Hindlimb muscle (tissue), 1 donor: Measurements from ENCODE around the gene SPDL1. TPM values are rescaled to one million over a fixed set of nuclear protein-coding genes. Genes with fewer than 3 reads are reported as not detected.

ENCODE experiments used
- DNase-seq: peaks from one replicate; pipeline ENCODE4 v3.0.0-alpha.2; 2013
- polyA plus RNA-seq: library from polyadenylated mRNA; unstranded; fragments of 120-200 nt; gene quantifications from one replicate; pipeline ENCODE4 v1.2.1, GENCODE V29; 2013; ENCODE audit not compliant: insufficient read length

SPDL1 gene, protein sequence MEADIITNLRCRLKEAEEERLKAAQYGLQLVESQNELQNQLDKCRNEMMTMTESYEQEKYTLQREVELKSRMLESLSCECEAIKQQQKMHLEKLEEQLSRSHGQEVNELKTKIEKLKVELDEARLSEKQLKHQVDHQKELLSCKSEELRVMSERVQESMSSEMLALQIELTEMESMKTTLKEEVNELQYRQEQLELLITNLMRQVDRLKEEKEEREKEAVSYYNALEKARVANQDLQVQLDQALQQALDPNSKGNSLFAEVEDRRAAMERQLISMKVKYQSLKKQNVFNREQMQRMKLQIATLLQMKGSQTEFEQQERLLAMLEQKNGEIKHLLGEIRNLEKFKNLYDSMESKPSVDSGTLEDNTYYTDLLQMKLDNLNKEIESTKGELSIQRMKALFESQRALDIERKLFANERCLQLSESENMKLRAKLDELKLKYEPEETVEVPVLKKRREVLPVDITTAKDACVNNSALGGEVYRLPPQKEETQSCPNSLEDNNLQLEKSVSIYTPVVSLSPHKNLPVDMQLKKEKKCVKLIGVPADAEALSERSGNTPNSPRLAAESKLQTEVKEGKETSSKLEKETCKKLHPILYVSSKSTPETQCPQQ
- polyA plus RNA-seq: 16.1 TPM

DNA sequence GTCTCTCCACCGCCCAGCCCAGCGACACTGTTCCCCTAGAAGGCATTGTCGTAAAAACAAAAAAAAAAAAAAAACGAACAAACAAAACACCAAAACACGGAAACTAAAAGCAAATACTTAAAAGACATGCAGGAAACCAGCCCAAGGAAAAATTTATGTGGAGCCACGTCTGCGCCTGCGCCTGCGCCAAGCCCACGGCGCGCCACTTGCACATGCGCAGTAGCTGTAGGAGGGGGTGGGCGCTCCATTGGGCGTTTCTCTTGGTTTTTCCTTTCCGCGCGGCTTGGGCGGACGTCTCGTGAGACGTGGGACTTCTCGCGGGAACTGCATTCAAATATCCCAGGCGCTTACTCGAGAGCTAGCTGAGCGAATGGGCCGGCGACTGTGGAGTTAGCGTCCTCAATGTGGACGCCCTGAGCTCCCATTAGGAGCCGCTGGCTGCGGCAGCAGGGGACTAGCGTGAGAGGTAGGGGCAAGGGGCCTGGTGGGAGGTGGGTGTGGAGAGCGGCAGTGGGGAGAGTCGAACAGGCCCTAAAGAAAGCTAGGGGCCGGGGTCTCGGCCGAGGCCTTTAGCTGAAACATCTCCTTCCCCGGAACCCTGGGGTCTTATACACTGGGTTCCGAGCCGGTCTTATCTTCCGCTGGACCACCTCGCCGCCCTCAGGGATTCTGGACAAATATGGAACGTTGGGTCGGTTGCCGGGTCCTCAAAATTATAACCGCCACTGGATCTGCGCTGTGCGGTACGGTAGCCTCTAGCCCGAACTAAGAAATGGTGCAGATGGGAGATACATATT, at the start of gene SPDL1:
Gene SPDL1, plus strand, starts transcription at position 350 of the 797 bp plus-strand sequence. CDS start 4,644 bp downstream, outside the sequence.
- peak; percentile 97 for DNase-seq

DNA sequence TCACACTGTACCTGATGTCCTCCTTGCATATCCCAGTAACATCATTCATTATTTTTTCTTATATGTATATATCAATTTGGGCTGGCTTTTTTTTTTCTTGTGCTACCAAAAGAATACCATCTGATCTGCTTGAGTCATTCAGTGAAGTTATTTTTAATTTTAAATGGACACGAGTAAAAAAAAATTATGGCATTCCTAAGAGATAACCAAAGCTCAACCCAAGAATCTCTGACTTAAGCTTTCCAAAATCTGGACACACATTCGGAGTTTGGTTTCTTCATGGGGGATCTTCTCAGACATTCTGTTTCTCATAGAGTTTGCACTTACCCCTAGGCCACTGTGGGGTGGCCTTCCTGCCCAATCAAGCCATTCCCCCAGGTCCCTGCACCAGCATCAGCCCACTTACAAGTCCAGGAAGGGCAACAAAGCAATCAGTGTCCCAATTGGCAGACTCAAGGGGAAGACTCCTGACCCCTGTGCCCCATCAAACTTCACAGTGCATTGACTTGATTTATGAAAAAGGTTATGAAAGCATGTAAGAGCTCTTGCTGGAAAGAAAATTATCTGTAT, 49.2 kb upstream of the SPDL1 start:
- DNase-seq: no peak

DNA sequence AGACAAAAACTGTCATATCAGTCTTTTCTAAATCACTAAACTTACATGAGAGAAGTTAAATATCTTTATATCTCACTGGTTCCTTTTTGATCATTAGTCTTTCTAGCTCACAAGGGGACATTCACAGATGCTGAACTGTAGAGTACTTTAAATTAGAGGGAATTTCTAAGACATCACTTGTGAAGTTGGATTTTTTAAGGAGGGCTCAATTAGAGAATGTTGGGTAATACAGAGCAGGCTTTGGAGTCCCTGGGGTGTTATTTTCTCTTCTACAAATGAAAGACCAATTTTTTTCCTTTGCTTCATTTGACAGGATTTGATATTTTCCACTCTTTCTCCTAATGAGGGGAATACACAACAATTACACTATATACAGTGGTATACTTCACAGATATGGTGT, 48.6 kb upstream of the SPDL1 start:
- no peak for DNase-seq

DNA sequence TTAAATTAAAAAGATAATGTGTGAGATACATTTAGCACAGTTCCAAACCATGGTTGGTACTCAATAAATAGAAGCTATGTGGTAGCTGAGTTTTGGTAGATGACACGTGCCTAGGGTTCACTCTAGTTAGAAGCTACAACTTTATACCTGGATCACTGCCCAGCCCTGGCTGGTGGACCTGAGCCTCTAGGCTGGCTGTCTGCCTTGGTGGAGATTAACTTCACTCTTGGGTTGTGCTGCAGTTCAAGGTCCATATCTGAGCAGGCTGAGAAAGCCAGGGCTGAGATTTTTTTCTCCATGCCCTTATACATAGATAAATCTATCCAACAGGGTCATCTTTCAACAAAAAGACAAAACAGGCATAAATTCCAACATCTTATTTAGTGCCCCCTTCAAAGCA, 44.6 kb upstream of the SPDL1 start:
- no peak for DNase-seq

DNA sequence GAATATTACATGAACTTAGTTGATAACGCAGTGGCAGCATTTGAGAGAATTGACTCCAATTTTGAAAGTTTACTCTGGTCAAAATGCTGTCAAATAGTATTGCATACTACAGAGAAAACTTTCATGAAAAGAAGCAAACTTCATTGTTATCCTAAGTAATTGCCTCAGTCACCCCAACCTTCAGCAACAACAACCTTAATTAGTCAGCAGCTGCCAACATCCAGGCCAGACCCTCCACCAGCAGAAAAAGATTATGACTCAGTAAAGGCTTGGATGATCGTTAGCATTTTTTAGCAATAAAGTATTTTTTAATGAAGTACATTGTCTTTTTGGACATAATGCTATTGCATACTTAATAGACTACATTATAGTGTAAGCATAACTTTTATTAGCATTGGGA, 40.8 kb upstream of the SPDL1 start:
- DNase-seq: no peak

DNA sequence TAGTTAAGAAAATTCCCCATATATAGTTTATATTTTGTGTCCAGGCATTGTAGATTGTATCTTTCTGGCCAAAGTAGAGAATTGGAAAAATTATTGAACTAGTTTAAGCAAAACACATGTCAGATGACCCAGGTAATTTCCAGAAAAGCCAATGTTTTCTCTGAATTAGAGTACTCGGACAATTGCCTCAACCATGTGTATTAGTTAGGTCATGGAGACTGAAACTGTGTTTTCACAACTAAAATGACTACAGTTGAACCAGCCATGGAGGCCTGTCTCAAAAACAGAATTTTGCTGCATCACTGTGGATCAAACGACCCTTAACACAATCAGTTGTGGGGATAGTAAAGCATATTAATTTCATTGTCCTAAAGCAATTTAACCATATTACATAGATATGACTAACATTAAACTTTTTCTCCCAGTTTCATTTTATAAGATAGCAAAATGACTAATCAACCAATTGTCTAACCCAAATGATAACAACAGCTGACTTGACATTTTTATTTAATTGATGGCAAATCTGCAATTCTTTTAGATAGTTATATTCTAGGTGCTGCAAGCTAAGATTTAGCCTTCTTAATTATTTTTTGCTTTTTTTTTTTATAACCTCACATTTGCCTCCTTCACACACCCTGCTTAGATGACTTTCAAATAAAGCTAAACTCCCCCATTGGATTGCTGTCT, 39.2 kb upstream of the SPDL1 start:
- no peak for DNase-seq

DNA sequence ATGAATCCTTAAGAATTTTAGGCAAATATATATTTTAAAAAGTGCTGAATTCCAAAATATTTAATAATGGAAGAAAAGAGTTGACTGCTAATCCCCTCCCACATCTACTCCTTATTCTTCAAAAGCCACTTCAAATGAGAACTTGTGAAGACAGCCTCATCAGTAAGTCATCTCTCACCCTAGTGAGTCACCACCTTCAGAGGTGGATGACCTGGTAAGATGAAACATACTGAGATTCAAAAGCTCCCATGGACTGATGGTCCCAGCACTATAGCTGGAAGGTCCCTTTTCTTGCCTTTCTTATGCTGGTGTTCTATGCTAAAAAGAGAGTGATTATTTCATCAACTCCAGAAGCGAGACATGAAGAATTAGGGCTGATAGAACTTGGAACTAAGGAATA, 37.8 kb upstream of the SPDL1 start:
- no peak for DNase-seq

DNA sequence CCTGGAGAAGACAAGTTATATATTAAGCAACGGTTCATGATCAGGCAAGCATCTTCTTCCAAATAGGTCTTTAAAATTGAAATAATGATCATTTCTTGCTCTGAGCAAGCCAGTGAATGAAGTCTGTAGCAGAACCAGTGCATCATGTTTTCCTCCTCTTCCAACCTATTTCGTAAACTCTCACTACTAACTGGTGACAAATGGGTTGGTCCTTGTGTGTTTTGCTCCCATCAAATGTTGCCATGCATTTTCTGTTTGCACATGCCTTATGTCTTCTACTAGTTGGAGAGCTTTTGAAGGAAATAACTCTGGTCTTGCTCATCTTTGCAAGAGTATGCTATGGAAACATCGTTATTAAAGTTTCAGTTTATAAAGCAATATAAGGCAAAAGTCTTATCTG, 37.2 kb upstream of the SPDL1 start:
- DNase-seq: no peak

DNA sequence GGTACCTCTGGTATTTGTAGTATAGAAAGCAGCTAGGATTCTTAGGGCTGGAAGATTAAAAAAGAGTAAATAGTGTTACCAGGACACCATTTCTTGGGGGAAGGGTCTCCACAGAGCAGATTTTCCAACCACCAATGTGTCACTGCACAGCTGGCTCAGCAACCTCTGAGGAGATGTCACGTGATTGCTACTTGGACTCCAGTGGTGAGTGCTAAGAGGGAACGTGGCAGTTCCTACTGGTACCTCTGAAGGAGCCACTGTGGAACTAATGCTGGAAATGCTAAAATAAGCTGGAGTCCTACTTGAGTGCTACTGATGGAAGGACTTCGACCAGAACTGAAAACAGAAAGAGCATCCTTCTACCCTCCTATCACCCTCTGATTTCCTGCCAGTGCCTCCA, 36.1 kb upstream of the SPDL1 start:
- DNase-seq: peak; percentile 11

DNA sequence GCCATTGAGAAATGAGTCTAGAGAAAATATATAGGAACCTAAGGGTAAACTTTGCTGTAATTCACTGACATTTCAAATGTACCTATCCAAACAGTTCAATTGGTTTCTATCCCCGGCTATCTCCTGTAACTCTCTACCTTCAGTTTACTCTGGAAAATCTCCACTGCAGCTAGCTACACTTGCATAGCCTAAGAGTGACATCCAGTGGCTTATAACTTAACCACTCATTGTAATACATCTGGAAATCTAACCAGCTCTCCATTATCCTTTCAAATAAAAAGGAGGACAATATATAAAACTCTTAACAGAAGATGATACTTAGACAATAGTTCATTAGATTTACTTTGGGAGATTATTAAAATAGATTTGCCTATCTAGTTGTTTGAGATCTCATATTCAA, 35.3 kb upstream of the SPDL1 start:
- peak; percentile 26 for DNase-seq

DNA sequence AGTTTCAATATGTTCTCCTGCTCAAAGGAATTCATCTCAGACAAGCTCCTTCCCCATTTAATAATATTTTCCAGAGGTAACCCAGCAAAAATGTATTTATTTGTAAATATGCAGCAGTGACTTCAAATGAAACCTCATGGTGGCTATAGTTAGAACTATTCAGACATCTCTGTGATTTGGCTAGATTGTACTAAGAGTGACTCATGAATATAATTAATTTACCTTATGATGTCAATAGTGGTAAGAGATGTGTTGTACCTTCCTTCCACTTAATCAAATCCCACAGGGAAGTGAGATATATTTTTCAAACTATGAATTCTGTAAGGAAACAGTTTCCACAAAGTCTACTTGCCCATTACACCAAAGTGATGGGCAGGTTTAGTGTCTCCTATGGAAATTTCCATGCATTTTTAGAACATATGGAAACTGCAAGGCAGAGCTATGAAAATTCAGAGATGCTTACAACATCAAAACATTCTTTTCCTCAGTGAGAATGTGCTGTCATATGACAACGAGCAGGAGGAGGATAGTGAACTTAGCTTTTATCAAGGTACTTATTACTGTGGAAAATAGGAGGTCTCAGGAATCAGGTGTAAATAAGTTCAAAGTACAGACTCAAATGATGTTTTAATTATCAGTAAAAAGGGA, 34.0 kb upstream of the SPDL1 start:
- no peak for DNase-seq

DNA sequence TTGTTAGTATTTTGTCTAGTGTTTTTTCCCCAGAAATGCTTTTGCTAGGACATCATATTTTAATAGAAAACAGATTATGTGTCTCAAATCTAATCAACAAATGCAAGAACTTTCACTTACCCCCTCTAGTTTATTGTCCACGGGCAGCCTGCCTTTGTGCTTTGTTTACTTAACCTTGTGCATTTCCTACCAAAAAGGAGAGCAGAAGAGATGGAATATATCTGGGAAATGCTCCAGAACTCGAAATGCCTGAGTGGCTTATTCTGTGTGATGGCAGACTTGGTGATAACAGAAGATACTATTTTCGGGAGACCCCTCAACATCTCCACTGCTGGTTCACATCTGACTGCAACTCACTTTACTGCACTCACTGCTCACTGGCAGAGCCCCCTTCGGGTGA, 33.3 kb upstream of the SPDL1 start:
- DNase-seq: no peak

DNA sequence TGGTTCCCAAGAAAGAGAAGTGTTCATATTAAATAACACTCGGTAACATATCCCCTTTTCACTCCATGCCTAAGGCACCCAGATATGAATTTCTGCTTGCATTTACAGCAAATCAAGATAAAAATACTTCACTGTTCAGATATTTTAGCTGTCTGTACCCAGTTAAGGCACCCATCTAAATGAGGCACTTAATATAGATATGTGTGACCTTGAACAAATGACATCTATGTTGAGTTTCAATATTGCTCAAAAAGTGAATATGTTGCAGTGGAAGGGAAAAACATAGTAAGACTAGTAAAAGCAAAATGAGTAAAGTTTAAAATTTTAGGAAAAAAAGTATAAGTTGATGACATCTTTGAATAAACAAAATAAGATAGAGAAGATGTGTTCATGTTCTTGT, 32.4 kb upstream of the SPDL1 start:
- no peak for DNase-seq

DNA sequence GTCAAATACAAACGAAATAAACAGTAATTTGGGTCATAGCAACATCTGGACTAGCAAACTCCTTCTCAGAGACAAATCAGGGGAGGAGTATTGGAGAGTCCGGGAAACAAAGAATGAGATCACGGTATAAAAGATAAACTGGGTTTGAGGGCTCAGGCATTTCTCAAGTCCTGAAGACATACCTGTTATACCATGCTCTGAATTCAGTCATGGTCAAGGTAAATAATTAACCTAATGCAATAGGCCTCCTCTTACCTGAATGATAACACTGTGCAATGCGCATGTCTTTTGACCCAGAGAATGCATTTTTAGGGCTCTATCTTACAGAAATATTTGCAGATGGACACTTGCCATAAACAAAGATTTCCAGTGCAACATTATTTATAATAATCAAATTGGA, 31.9 kb upstream of the SPDL1 start:
- DNase-seq: no peak

DNA sequence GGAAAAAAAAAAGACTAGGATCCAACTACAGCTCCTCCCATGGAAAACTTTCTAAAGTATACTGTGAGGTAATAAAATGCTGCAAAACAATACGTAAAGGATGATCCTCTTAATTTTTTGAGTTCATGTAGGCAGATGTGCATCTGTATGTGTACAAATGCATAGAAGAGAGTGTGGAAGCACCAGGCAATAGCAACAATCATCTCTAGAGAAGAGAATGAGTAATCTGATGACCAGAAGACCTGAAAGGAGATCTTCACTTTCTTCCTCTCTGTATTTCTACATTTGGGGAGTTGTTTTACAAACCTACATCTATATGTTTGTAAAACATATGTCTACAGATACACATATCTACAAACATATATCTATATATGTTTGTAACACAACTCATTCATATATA, 29.3 kb upstream of the SPDL1 start:
- DNase-seq: no peak

DNA sequence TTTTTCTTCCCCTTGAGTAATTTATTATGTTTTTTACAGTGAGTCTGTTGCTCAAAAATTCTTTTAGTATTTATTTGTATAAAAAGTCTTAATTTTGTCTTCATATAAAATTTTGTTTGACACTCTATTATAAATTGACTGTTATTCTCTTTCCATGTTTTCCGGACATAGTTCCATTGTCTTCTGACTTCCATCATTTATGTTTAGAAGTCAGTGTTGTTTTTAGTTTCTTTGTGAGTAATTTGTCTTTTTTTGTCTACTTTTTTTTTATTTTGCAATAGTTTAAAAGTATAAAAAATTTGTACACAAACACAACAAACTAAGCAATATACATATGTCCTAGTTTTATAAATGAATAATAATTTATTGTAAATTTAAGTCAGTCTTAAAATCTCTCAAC, 25.7 kb upstream of the SPDL1 start:
- no peak for DNase-seq

DNA sequence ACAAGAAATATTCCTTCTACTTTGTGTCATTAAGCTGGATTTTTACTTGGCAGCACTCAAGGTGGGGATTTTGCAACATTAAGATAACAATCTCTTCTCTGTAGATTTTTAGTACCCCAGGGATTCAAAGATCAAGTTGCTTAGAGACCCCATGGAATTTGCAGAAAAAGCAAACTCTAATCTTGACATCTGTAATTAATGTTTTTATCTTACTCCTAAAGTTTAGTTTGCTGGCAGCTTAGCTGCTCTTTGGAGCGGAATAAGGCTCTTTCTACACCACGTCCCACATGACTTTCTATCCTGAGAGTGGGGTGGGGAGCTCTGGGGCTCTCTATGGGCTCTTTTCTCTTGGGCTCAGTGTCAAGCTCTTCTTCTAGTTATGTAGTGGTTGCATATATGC, 21.7 kb upstream of the SPDL1 start:
- DNase-seq: no peak

DNA sequence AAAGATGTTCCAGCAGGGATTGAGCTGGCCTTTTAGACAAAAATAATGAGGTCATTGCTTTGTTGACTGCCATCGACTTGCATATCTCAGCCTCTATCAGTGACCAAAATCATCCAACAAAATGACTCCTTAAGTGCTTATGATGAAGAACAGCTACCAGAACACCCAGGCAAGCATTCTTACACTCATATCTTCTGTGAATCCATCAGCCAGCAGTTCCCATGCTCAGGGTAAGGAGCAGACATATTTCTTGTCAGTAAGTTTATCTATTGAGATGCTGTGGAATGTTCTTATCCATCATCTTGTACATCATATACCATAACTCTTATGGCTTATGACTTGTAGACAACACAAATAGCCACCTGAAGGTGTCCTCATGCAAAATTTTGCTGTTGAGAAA, 20.2 kb upstream of the SPDL1 start:
- no peak for DNase-seq

DNA sequence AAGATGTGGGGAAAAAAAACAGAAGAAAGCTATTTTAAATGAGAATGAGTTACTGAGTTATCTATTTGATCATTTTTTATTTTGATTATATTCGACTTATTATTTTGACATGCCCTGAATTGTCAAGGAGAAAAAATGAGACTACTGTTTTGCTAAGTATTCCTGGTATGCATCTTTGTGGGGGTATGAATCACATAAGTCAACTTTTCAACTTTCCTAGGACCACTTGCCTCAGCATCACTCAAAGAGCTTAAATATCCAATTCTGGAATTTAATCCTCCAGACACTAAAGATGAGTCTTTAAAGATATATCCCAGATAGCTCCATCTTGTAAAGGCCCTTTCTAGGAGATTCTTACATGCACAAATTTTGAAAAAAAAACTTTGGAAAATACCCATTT, 17.4 kb upstream of the SPDL1 start:
- no peak for DNase-seq

DNA sequence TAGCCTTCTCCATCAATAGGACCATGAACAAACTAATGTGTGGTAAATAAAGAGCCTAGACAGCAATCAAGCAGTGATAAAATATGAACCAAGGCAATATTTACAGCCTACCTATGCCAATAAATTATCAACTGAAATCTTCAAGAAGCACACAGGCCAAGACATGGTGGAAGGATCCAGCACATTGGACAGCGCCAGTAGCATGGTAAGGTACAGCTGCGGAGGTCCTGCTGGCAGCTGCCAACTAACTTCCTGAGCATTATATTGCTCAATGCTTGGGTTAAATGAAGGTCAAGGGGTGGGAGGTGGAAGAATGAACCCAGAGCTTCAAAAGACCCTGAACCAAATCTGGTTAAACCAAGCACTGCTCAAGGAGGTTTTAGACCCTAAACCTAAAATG, 16.5 kb upstream of the SPDL1 start:
- no peak for DNase-seq

DNA sequence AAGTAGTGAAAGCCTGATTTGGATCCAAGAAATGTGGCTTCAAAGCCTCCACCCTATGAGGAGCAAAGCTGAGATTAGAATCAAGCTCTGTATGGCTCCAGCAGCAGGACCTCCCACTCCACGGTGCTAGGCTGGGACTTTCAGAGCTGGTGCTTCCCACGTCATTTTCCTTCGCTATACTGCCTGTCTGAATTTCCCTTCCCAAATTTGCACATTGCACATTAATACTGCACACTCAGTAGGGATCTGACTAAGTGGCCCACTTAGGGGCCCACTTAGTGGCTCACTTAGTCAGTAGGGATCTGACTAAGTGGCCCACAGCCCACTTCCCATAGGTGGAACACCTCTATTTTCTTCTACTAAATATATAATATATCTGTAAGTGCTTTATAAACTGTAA, 14.1 kb upstream of the SPDL1 start:
- no peak for DNase-seq

DNA sequence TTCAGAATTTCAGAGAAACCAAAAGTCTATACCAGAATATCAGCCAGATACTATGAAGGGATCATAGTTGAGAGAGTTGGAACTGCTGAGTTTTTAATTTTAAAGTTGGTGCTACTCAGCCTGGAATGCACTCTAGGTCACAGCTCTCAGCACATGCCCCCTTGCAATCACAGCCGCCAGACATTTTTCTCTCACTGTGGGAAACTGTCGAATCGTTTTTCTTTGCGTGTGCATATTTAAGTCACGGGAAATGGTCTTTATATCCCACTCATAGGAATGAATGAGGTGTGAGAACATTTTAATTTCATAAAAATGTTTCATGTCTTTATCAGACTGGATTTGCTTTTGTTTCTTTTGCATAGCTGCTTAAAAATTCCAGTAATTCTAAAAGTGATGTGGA, 12.2 kb upstream of the SPDL1 start:
- no peak for DNase-seq
